Activated T-cell treated with anti-CD3 and anti-CD28 coated beads for 48 hours (primary cell): ENCODE measurements around the gene LYRM7.
"Not testable (repeated sequence)": the region's sequence is repeated elsewhere in the genome, so short reads cannot be mapped to it uniquely, and the experiment has no call there.

ENCODE experiments used
- DNase-seq: peaks from one replicate; pipeline ENCODE4 v3.0.0-alpha.2; 2020; ENCODE audit warnings: low read depth

The LYRM7 gene

DNA sequence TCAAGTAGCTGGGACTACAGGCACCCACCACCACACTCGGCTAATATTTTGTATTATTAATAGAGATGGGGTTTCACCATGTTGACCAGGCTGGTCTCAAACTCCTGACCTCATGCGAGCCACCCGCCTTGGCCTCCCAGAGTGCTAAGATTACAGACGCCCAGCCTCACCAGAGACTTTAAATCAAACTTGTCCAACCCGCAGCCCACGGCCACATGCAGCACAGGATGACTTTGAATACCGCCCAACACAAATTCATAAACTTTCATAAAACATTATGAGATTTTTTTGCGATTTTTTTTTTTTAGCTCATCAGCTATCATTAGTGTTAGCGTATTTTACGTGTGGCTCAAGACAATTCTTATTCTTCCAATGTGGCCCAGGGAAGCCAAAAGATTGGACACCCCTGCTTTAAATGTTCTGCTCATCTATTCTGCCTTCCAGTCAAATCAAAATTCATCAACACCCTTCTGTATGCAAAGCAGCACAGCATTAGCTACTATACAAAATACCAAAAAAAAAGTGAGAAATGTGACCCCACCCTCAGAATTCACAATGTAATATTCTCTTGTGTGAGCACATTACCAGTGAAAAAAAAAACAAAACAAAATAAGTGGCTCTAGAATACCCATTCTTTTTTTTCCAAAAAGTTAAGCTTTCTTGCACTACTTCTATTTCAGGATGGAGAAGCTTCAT is 50.4 kb downstream of the LYRM7 start:
- DNase-seq: no peak

- no peak for DNase-seq
Measured at GRCh38 chr5:131221888-131222287, 51.1 kb downstream of the LYRM7 start.

GRCh38 chr5:131222731-131223130 is 52.0 kb downstream of the LYRM7 start:
- DNase-seq: no peak

GRCh38 chr5:131223751-131224386 is 53.1 kb downstream of the LYRM7 start:
- no peak for DNase-seq

DNA sequence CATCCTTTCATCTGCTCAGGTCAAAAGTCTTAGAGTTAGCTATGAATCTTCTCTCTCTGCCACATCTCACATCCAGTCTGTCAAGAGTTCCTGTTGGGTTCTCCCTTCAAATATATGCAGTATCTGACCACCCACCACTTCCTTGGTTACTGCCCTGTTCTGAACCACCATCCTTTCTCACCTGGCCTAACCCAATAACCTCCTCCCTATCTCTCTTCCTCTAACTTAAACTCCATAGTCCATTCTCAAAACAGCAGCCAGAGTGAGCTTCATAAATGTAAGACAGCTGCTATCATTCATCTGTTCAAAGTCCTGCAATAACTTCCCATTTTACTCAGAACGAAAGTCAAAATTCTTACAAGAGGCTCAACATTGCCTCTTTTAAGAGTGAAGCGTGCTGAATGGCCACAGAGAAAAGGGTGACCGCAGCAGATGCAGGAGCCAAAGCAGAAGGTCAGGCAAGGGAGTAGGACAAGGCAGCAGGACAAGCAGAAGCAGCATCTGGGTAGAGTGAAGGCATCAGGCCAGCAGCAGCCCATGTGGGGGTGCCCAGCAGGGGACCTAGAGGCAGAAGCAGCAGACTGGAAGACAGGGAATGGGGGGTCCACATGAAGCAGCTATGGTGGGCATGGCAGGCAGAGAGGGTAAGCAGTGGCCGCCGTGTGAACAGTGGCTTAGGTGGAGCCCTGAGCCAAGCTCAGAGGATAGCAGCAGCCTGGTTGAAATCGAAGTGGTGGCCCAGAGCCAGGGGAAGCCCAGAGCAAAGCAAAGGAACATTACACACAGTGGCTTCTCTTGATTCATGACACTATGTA is 53.9 kb downstream of the LYRM7 start:
- no peak for DNase-seq

DNA sequence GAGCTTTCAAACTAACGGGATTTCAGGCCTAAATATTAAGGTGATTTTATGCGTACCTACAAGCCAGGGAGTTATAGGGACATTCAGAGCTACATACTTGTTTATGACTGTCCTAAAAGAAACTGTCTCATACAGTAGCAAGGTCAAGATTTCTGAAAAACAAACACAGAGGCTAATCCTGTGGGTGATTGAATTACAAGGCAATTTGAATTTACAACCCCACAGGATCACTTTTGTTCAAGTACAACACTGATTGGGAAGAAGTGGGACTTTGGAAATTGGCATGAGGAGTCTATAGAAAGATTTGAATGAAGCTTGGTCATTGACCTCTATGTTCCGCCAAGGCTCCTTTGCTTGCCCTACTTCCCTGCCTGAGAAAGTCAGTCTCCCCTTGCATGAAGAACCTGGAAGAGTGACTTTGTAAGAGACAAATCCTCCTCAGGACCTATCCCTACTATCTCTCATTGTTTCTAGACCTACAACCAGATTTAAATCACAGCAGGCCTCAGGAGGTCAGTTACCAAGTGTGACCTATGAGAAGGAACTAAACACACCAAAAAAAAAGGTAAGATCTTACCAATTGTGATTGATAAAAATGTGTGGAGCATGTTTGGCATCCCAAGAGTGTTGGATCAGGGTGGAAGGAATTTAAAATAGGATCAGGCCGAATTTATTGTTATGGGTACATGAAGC is 54.7 kb downstream of the LYRM7 start:
- no peak for DNase-seq

- no peak for DNase-seq
Measured at GRCh38 chr5:131226899-131227298, 56.2 kb downstream of the LYRM7 start.

GRCh38 chr5:131228646-131229045 is 57.9 kb downstream of the LYRM7 start:
- DNase-seq: no peak

DNA sequence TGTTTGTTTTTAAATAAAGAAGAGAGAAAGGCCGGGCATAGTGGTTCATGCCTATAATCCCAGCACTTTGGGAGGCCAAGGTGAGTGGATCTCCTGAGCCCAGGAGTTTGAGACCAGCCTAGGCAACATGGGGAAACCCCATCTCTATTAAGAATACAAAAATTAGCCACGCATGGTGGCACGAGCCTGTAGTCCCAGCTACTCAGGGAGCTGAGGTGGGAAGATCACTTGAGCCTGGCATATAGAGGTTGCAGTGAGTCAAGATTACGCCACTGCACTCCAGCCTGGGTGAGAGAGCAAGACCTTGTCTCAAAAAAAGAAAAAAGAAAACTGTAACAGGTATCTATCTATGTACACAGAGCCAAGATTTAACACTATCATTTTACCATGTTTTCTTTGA is 58.9 kb downstream of the LYRM7 start:
- DNase-seq: no peak

DNA sequence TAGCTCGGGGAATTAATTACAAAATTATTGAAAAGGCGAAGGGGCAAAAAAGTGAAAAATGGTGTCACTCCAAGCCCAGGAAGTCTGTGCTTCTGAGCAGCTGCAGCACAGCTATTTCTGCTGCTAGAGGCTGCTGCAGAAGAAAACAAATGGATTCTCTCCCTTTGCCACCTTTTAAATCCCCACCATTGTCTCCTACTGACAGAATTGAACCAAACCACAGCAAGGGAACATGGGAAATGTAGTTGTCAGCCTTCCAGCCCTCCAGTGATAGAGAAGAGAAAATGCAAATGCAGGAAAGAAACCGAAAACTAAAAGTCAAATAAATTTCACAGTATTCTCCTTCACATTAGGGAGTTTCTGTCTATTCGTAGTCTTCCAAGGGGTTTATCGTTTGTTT is 59.7 kb downstream of the LYRM7 start:
- DNase-seq: no peak

DNA sequence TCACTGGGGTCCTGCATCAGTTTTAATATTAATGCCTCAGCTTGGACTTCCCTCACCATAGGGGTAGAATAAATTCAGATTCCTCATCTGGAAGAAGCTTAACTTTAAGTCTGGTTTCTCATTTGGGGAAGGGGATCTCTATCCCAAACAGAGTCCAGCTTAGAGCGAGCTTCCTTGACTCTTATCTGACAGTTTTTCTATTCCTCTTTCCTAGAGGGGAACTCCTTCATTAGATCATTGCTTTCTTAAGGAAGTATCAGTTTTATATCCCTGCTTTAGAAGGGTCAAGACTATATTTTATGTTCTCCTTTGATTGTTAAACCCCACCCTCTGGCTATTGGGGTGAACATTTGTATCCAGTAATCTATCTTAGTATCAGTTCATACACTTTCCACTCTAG is 68.9 kb downstream of the LYRM7 start:
- no peak for DNase-seq

DNA sequence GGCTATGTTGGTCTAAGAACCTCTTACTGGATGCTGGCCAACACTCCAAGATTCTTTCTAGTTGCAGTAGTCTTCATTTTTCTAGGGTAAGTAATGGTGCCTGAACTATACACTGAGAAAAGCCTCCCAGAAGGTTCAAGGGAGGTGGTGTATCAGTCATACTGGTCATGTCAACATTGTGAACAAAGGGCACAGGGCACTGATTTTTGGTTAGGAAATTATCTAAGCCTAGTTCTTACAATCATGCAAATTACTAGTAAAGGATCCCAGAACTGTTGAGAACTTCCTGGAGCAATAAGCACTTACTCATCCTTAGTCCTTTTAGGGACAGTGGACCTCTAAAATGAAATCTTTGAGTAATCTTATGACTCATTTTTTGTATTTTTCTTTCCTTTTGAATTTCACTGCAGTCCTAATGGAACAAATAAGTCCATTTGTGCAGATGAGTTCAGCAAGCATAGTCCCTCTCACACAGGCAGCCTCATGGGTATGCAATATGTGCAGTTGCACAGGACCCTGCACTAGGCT is 72.0 kb downstream of the LYRM7 start:
- no peak for DNase-seq

- DNase-seq: no peak
Measured at GRCh38 chr5:131245312-131245711, 74.6 kb downstream of the LYRM7 start.

DNA sequence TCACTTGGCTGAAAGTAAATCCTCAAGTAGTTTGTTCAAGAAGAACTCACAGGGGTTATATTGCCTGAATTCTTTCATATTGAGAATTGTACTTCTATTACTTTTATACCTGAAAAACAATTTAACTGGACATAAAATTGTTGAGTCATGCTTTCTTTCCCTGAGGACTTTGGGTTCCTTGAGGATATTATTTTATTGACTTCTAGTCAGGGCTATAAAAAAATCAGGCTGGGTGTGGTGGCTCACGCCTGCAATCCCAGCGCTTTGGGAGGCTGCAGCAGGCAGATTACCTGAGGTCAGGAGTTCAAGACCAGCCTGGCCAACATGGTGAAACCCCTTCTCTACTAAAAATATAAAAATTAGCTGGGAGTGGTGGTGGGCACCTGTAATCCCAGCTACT is 75.2 kb downstream of the LYRM7 start:
- DNase-seq: no peak

- no peak for DNase-seq
Measured at GRCh38 chr5:131246504-131246903, 75.8 kb downstream of the LYRM7 start.

DNA sequence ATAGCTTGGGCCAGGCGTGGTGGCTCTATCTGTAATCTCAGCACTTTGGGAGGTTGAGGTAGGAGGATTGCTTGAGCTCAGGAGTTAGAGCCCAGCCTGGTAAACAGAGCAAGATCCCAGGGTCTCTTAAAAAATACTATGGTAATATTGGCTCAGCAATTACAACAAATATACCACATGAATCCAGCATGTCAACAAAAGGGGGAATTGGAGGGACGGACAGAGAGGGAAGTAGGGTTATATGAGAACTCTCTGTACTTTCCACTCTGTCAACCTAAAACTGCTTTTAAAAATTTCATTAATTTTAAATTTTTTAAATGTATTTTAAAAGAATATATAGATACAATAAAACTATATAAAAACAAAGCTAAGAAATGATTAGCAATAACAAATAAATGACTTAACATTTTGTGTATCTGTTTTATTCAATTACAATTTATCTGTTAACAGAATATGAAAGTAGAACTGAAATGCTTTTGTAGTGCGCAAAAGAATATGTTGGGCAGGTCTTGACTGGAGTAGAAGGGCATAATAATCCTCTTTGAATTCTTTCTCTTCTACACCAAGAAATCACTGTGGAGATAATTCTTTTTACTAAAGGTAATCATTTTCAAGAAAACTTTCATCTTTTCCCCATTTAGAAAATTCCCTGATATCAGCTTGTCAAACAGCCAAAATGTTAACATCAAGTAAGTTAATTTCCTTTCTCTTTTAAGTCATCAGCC is 80.2 kb downstream of the LYRM7 start:
- DNase-seq: no peak

DNA sequence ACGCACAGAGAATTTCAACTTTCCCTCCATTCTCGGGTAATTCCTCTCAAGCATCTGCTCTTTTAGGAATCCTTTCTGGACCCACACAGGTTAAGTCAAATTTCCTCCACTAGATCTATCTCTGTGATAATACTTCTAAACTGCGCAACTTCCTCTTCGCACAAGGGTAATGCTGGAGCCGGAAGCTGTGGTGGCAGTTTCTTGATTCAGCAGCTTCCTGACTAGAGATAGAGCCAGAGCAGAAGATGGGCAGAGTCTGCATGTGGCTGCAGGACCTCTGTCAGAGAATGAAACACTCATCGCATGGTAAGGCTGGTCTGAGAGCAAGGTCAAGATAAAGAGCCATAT is 82.1 kb downstream of the LYRM7 start:
- DNase-seq: peak; percentile 62

DNA sequence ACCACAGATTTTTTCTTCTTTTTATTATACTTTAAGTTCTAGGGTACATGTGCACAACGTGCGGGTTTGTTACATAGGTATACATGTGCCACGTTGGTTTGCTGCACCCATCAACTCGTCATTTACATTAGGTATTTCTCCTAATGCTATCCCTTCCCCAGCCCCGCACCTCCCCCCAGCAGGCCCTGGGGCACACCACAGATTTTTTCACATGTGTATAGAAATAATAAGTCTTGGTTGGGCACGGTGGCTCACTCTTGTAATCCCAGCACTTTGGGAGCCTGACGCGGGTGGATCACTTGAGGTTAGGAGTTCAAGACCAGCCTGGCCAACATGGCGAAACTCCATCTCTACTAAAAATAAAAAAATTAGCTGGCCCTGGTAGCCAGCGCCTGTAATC is 83.3 kb downstream of the LYRM7 start:
- DNase-seq: not testable (repeated sequence)

DNA sequence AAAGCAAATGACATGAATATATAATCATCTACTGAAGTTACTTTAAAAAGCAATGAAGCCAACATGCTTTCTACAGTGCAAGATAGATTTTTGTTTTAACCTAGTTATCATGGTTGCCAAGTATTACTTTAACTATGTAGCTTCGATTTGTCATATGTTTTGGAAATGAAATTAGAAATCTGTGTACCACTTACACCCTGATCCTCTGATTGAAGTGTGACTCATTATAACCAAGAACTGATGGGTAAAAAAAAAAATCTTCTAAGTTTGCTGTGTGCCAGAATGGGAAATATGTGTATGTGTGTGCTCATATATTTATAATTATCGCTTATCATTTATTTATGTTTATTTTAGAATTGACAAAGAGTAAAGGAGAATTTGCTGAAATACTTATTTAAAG is 84.0 kb downstream of the LYRM7 start:
- DNase-seq: no peak
